NCI-H2107 treated with DMSO at 0.1 percent for 48 hours (cell line): ENCODE data around the gene CD7.

Experiments
- DNase-seq: peaks from one replicate; lab custom pipeline; 2025; ENCODE audit not compliant: unreplicated experiment; lab: John Stamatoyannopoulos, UW

The CD7 gene

DNA sequence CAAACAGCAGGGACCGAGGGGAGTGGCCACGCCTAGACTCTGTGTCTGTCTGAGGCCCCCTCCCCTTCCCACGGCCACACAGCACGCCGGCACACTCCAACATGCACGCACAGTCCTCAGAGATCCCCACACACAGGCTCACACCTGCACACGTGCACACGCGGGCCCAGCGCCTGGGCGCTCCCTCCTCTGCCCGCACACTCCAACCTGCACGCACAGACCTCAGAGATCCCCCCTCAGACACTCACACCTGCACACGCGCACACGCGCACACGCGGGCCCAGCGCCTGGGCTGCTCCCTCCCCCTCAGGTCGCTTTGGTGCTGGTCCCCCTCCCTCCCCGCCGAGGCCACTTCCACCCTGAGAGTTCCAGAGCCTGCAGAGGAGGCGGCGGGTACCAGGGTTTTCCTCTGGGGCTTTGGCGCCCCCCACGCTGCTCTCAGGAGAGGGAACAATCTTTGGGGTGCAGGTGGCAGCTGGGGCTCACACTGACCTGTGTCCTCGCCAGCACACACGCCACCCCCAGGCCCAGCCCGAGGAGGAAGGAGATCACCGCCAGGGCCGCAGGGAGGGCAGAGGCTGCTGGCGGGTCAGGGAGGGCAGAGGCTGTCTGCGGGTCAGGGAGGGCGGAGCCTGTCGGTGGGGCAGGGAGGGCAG is 1.6 kb downstream of the CD7 start:
- DNase-seq = no peak

DNA sequence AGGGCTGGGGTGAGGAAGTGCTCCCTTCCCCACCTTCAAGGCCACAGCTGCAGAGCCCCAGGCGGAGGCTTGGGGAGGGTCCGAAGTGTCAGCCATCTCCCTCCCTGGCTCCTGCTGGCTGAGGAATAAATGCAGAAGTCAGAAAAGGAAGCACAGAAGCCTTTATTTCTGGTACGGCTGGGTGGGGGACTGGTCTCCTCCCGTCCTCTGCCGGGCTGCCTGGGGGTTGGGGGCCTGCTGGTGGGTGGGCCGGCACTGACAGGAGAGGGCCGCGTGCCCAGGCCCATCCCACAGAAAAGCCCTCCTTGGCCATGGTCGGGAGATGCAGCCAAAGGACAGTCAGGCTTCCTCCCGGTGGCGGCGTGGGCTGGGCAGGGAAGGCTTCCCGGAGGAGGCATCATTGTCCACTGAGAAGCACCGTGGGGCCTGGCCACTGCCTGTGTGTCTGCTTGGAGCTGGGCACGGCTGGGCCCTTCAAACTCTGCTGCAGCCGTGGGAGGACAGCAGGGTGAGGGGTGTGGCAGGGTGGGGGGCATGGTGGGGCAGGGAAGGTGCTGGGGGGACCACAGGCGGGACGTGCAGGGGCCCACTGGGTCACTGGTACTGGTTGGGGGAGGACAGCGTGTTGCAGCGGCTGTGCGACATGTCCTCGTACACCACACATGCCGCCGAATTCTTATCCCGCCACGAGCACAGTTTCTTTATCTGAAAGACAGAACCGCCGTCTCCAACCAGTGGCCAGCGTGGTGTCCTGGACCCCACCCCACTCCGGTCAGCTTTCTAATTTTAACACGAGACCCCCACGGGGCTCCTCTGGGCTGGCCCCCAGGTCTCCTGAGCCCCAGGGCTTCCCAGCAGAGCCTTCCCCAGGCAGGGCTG is 2.4 kb downstream of the CD7 start:
- no peak for DNase-seq

- no peak for DNase-seq
Measured at GRCh38 chr17:82314012-82314726, 3.2 kb downstream of the CD7 start.

GRCh38 chr17:82313195-82314011 is 4.0 kb downstream of the CD7 start:
- no peak for DNase-seq

DNA sequence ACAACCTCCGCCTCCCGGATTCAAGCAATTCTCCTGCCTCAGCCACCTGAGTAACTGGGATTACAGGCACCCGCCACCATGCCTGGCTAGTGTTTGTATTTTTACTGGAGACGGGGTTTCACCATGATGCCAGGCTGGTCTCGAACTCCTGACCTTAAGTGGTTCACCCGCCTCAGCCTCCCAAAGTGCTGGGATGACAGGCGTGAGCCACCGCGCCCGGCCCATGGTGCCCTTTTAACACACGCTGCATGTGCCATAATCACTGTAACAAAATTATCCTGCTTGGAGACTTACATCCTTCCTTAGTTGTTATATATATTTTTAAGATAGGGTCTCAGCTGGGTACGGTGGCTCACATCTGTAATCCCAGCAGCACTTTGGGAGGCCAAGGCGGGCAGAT is 5.4 kb downstream of the CD7 start:
- DNase-seq = no peak

GRCh38 chr17:82310877-82311276 is 6.5 kb downstream of the CD7 start:
- DNase-seq = no peak

DNA sequence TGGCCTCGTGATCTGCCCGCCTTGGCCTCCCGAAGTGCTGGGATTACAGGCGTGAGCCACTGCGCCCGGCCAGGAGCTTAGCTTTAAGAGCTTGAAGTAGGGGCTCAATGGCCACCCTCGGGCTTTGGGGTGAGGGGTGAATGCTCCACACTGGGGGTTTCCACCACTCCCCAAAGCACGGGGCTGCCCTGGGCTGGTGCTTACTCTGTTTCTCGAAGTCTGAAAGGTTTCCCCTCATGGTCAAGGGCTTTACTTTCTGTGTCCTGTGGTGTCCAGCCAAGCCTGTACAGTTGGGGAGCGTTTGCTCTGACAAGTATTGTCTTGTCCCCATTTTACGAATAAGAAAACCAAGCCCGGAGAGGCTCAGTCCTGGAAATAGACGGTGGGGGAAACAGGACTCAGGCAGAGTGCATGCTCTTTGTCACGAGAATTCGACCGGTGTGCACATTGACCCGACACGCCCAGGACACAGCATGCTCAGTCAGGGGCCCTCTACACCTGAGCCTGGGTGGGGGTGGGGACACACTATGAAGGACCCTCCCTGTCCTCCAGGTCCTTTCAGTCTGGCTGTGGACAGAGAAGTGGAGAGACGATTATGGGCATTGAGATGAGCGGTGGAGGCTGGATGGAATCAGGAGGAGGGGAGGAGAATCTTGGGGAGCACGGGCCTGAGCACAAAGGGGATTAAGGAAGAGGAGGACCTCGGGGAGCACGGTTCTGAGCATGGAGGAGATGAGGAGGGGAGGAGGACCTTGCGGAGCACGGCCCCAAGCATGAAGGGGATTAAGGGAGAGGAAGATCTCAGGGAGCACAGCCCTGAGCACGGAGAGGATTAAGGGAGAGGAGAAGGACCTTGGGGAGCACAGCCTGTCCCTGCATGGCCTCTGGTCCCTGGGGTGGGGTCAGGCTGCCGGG is 7.5 kb downstream of the CD7 start:
- no peak for DNase-seq

DNA sequence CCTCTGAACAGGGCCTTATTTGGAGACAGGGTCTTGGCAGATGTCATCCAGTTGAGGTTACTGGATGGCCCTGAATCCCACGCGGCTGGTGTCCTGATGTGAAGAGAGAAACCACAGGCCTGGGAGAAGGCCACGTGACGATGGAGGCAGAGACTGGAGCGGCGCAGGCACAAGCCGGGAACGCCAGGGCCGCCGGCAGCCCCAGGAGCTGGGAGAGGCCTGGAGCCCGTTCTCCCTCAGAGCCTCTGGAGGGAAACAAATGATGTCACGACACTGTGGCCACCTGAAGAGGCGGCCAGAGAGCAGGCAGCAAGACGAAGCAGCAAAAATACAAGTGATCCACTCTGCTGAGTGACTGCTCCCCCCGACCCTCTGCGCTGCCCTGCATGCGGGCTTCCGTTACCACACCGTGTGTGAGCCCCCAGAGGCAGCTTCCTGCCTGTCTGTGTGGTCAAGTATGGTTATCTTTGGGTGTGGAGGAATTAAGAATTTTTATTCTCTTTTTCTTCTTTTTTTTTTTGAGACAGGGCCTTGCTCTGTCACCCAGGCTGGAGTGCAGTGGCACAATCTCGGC is 11.6 kb downstream of the CD7 start:
- no peak for DNase-seq

GRCh38 chr17:82304826-82305726 is 12.3 kb downstream of the CD7 start:
- no peak for DNase-seq

GRCh38 chr17:82303944-82304808 is 13.2 kb downstream of the CD7 start:
- no peak for DNase-seq

DNA sequence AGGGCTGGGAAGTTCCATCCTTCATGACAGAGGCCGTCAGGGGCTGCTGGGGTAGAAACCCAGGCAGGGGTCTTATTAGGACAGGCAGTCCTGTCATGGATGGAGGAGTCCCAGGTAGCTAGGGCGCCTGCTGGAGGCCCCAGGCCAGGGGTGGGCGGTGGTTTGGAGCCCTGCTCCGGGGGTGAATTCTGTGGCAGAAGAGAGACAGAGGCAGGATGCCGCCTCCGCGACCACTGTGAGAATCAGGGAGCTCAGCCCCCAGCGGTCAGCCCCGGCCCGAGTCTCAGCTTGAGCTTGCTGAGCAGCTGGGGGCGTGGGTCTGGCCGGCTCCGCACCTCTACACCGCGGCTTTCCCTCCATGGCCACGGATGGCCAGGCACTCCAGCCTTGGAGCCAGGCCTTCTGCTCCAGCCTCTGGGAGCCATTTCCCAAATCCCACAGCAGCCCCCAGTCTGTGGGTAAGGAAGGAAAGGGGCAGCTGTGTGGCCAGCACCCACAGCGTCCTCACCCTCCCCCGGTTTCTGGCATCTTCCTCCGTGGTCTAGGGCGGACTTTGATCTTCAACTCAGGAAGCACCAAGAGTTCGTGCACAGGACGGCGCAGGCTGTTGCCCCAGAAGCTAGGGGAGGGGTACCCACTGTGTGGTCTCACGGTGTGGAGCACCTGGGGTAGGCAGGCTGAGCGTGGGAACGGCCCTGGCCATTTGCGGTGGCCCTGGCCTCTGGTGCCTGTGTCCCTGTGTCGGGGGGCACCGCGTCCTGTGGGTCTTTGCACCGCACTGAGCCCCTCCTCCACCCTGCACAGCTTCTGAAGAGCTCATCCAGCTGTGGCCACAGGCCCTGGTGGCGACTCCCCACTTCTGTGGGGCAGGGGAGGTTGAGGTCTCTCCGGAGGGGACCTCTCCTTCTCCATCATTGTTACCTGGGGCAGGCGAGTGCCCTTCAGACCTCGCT is 14.1 kb downstream of the CD7 start:
- DNase-seq = no peak

DNA sequence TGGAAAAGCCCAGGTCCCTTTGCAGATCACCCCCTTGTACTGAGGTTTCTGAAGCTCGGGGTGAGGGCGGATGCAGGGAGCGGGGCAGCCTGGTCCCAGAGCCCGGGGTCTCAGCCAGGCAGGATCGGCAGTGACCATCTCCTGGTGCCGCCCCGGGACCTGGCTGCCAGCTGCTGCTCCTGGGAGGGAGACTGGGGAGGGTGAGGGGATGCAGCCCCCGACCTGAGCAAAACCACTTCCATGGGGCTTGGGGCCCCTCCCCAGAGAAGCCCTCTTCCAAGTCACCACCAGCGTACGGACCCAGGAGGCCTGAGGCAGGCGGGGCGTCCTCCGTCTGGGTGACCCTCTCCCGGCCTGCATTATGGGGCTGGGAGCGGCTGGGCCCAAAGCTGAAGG is 14.8 kb downstream of the CD7 start:
- DNase-seq = no peak

DNA sequence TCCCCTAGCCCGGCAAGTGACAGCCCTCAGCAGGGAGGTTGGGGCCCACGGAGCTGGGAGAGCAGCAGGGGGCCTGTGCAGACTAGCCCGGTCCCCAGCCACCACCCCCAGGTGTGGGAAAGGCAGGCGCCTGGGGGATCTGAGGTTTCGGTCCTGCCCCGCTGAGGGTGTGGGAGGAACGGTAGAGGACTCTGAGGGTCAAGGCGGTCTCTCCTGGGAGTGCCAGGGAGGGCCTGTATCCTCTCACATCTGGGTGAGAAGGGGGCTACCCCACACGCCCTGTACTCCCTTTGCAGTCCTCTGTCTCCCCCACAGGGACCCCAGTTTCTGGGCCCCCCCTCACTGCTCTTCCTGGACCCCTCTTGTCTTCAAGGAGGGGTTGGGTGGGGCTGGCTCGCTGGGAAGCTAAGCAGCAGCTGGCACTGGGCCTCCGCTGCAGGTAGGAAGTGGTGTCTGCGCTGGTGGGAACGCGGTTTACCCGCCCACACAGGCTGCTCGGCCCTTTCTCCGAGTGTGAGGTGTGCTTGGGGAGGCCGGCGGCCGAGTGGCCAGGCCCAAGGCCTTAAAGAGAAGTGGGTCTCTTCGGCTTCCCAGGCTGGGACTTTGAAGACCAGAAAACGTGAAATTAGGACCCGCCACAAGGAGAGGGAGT is 15.4 kb downstream of the CD7 start:
- DNase-seq = no peak

GRCh38 chr17:82301300-82301915 is 16.0 kb downstream of the CD7 start:
- DNase-seq = no peak

GRCh38 chr17:82300707-82301270 is 16.6 kb downstream of the CD7 start:
- DNase-seq = no peak
